Upper lobe of left lung (tissue), 6 donors: ENCODE results near the gene STOM. TPM values are rescaled to one million over a fixed set of nuclear protein-coding genes. Genes with fewer than 3 reads are reported as not detected.

ENCODE experiments used
- ATAC-seq, 2 donors: fragments of 200-7000 bp; cut with Tn5 transposase; one replicate each; pipeline ENCODE4 v1.9.1; 2022; ENCODE audit warnings: mild to moderate bottlenecking in 2 of 2, moderate library complexity in 2 of 2; ENCODE audit not compliant: low FRiP score in 2 of 2
- DNase-seq, 2 donors: peaks; one replicate each; pipeline ENCODE4 v3.0.0-alpha.2; 2019 to 2020
- H3K27ac ChIP-seq, 4 donors: fragments of 200-600 bp; sonication (generic); one replicate each; pipeline ENCODE4 v1.5.1; 2016 to 2019
- H3K27me3 ChIP-seq, 4 donors: fragments of 200-600 bp; sonication (generic); one replicate each; pipeline ENCODE4 v1.5.1; 2017 to 2019
- H3K36me3 ChIP-seq, 4 donors: fragments of 200-600 bp; sonication (generic); one replicate each; pipeline ENCODE4 v1.5.1; 2016 to 2019
- H3K4me1 ChIP-seq, 4 donors: fragments of 200-600 bp; sonication (generic); one replicate each; pipeline ENCODE4 v1.5.1; 2018 to 2019
- H3K4me3 ChIP-seq, 4 donors: fragments of 200-600 bp; sonication (generic); one replicate each; pipeline ENCODE4 v1.5.1; 2017 to 2019; ENCODE audit warnings: mild to moderate bottlenecking in 2 of 4, moderate library complexity in 1 of 4
- H3K9me3 ChIP-seq, 4 donors: fragments of 200-600 bp; sonication (generic); one replicate each; pipeline ENCODE4 v1.5.1; 2018 to 2019
- EP300 ChIP-seq, 4 donors: sonication (generic); formaldehyde crosslinking; IDR thresholded peaks; one replicate each; pipeline ENCODE4 v1.5.1; 2017; ENCODE audit warnings: antibody characterized with exemption in 4 of 4, control low read depth in 2 of 4
- POLR2A ChIP-seq, 4 donors: fragments of 450-650 bp; IDR thresholded peaks; one replicate each; pipeline ENCODE4 v1.5.1; 2016 to 2017; ENCODE audit warnings: antibody characterized with exemption in 4 of 4, mild to moderate bottlenecking in 2 of 4
- POLR2AphosphoS5 ChIP-seq, 2 donors: sonication (generic); formaldehyde crosslinking; IDR thresholded peaks; one replicate each; pipeline ENCODE4 v1.5.1; 2017; ENCODE audit warnings: antibody characterized with exemption in 2 of 2
- WGBS, 2 donors: methylation state at CpG; one replicate each; pipeline ENCODE4 v1.1.5; 2017 to 2018; 5-methylcytosine and 5-hydroxymethylcytosine counted together
- total RNA-seq, 6 donors: library from RNA; depleted of rRNA in 4 of 6; stranded (reverse); fragments of >200 nt in 4 of 6; gene quantifications; one replicate each; pipeline versions ENCODE4 v1.1.0 to v1.2.1, GENCODE V29; 2016 to 2021
- TF ChIP-seq, protein P1 (sequence below), 6 experiments: fragments of 450-650 bp in 4 of 6; fragments of 200-600 bp in 2 of 6; sonication (generic) in 2 of 6; IDR thresholded peaks; one replicate each; pipeline ENCODE4 v1.5.1; 2016 to 2019; ENCODE audit warnings: antibody characterized with exemption in 6 of 6
- donor health status: DM: no; HTN: no; CAD: no; lungs with moderate emphysema.
- donor health status: DM: no; HTN: yes; CAD: no; lungs with severe emphysema.

The STOM gene
- total RNA-seq, 6 donors from 2014 or later, result 96.4 to 480 (median 362) TPM

DNA sequence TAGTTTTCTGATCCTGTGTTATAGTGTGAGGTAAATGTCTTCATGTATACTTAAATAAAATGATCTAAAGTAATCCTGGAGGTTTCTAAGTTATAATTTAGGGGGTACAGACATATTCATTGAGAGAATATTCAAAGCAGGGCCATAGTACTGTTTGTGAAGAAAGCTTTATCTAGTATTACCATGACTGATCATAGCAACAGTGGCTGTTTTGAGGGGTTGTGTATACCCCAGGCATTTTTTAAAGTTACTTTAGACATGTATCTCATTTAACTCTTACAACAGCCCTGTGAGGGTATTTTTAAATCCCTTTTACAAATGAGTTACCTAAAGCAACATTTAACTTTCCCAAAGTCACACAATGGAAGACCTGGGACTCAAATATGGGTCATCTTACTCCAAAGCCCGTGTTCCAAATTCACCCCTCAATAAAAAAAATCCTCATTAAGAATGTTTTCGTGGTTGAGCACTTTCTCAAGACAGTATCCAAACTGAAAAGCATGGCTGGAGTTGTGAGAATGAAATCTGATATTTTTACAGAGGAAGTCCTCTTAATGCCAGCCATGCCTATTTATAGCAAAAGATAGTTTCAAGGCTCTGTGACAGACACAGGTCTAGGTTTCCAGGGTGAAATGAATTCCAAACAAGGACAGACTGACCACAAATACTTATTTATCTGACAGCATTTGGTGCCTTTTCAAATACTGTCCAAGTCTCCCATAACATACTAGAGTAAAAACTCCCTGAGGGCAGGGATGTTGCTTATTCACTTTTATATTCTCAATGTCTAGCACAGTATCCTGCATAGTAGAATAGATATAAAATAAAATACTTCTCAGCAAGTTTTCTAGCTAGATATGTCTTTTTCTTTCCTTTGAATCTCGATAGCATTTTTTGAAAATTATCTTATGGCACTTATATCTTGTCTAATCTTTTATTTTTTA is 10.4 kb downstream of the STOM start:
- ATAC-seq (no peak), DNase-seq (no peak)
- Histone ChIP-seq H3K27me3 (no peaks in the 10 kb centered on the region), H3K27ac (peak overlapping the region; percentile 56 to 96 (median 82)), H3K9me3 (no peaks in the 10 kb centered on the region), H3K4me3 (no peak overlapping the region), H3K36me3 (peaks cover 0 to 20% (median 9%) of the 10 kb centered on the region in 4 donors), H3K4me1 (peaks cover 91 to 97% (median 94%) of the 10 kb centered on the region in 4 donors)
- WGBS, 2 donors, result 60 to 75% methylated on average over 3 of the region's 3 CpGs
- TF ChIP-seq EP300 (IDR thresholded peaks at IDR 0.05), result no peak
- TF ChIP-seq, protein P1, sequence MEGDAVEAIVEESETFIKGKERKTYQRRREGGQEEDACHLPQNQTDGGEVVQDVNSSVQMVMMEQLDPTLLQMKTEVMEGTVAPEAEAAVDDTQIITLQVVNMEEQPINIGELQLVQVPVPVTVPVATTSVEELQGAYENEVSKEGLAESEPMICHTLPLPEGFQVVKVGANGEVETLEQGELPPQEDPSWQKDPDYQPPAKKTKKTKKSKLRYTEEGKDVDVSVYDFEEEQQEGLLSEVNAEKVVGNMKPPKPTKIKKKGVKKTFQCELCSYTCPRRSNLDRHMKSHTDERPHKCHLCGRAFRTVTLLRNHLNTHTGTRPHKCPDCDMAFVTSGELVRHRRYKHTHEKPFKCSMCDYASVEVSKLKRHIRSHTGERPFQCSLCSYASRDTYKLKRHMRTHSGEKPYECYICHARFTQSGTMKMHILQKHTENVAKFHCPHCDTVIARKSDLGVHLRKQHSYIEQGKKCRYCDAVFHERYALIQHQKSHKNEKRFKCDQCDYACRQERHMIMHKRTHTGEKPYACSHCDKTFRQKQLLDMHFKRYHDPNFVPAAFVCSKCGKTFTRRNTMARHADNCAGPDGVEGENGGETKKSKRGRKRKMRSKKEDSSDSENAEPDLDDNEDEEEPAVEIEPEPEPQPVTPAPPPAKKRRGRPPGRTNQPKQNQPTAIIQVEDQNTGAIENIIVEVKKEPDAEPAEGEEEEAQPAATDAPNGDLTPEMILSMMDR (IDR thresholded peaks at IDR 0.05), result no peak
- no peak for TF ChIP-seq POLR2A (IDR thresholded peaks at IDR 0.05)
- no peak for TF ChIP-seq POLR2AphosphoS5 (IDR thresholded peaks at IDR 0.05)

DNA sequence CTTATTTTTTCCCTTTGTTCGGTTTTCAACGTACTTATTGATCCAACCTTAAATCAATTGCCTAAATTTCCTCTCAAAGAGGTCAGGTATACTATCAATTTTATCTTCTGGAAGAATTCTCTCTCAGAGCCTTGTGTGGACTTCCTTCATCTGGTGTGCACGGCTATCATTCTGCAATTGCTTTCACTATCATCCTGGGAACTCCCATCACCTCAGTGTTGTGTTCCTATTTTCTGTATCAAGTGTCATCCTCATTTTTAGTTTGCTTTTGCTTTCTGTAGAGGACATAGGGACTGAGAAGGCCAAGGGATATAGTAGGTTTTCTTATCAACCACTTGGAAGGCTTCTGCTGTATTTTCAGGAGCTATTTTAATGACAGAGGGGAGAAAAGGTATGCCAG is 11.3 kb downstream of the STOM start:
- no peaks in the 10 kb centered on the region for H3K27me3 ChIP-seq
- DNase-seq (no peak), ATAC-seq (no peak)
- 59 to 62% methylated on average over 3 of the region's 3 CpGs for WGBS, 2 donors
- H3K27ac ChIP-seq, result peak overlapping the region; percentile 56 to 96 (median 82)
- H3K36me3 ChIP-seq, result peaks cover 0 to 29% (median 11%) of the 10 kb centered on the region in 4 donors
- peaks cover 89 to 97% (median 94%) of the 10 kb centered on the region in 4 donors for H3K4me1 ChIP-seq
- H3K9me3 ChIP-seq, result no peaks in the 10 kb centered on the region
- H3K4me3 ChIP-seq, result no peak overlapping the region
- TF ChIP-seq, protein P1 (IDR thresholded peaks at IDR 0.05), result no peak
- TF ChIP-seq EP300 (IDR thresholded peaks at IDR 0.05), result no peak
- no peak for TF ChIP-seq POLR2A (IDR thresholded peaks at IDR 0.05)
- no peak for TF ChIP-seq POLR2AphosphoS5 (IDR thresholded peaks at IDR 0.05)

DNA sequence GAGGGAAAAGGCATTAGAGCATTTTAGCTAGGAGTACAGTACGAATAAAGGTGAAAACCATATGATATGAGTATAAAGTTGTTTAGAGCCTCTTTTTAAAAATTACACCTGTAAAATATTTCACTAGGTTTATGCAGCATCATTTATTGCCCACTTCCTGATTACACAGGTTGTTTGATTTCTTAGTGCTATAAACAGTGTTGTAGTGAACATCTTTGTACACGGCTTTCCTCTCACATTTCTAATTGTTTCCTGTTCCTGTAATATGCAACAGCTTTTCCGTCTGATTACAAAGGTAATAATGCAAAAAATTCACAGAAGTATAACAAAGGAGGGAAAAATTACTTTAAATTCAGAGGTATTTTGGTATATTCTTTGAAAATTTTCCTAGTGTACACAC is 13.0 kb downstream of the STOM start:
- no peak overlapping the region for H3K4me3 ChIP-seq
- H3K27ac ChIP-seq, result peak overlapping the region; percentile 61 to 96 (median 83)
- H3K4me1 ChIP-seq, result peaks cover 90 to 97% (median 94%) of the 10 kb centered on the region in 4 donors
- H3K36me3 ChIP-seq, result peaks cover 12 to 46% (median 21%) of the 10 kb centered on the region in 4 donors
- no peak for TF ChIP-seq POLR2A (IDR thresholded peaks at IDR 0.05)
- no peak for TF ChIP-seq POLR2AphosphoS5 (IDR thresholded peaks at IDR 0.05)
- TF ChIP-seq, protein P1 (IDR thresholded peaks at IDR 0.05), result no peak
- no peak for TF ChIP-seq EP300 (IDR thresholded peaks at IDR 0.05)
- ATAC-seq, result no peak
- DNase-seq, result no peak
- WGBS, 2 donors, result 50% methylated on average over 3 of the region's 3 CpGs
- H3K27me3 ChIP-seq, result no peaks in the 10 kb centered on the region
- H3K9me3 ChIP-seq, result no peaks in the 10 kb centered on the region

DNA sequence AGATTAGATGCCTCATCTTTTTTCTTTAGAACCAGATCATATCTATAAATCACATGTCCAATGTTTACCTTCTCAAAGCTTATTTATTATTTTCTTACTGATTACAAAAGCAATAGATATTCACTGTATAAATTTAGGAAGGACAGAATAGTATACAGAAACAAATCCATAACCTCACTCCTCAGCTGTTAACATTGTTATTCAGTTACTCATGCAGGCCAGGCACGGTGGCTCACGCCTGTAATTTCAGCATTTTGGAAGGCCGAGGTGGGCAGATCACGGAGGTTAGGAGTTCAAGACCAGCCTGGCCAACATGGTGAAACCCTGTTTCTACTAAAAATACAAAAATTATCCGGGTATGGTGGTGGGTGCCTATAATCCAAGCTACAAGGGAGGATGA is 15.3 kb downstream of the STOM start:
- Histone ChIP-seq H3K4me3 (no peak overlapping the region), H3K27ac (peak overlapping the region; percentile 56 to 96 (median 81)), H3K9me3 (no peaks in the 10 kb centered on the region), H3K36me3 (peaks cover 15 to 66% (median 26%) of the 10 kb centered on the region in 4 donors), H3K27me3 (no peaks in the 10 kb centered on the region), H3K4me1 (peaks cover 92 to 99% (median 96%) of the 10 kb centered on the region in 4 donors)
- TF ChIP-seq EP300 (IDR thresholded peaks at IDR 0.05), result no peak
- TF ChIP-seq POLR2AphosphoS5 (IDR thresholded peaks at IDR 0.05), result no peak
- TF ChIP-seq, protein P1 (IDR thresholded peaks at IDR 0.05), result no peak
- TF ChIP-seq POLR2A (IDR thresholded peaks at IDR 0.05), result no peak
- no peak for DNase-seq
- 66 to 75% methylated on average over 5 of the region's 5 CpGs for WGBS, 2 donors
- ATAC-seq, result no peak
